DND-41 (cell line): ENCODE data around the gene GYPC.

ENCODE experiments used
- ATAC-seq: fragments of 200-7000 bp; cut with Tn5 transposase; 3 replicates; pipeline ENCODE4 v1.9.1; 2021; ENCODE audit warnings: low read depth; ENCODE audit not compliant: insufficient read depth
- DNase-seq: peaks from one replicate; pipeline ENCODE4 v3.0.0-alpha.2; 2020
- H2AFZ ChIP-seq: 2 replicates; pipeline ENCODE4 v1.6.0; 2012; ENCODE audit warnings: low read depth, low read length
- H3K27ac ChIP-seq: 2 replicates; pipeline ENCODE4 v1.5.1; 2012; ENCODE audit warnings: low read length, inconsistent platforms
- H3K27me3 ChIP-seq: fragments of 200-600 bp; sonication (generic); 2 replicates; pipeline ENCODE4 v1.6.0; 2012; ENCODE audit warnings: low read length, mild to moderate bottlenecking, inconsistent platforms; ENCODE audit not compliant: insufficient read depth, poor library complexity
- H3K36me3 ChIP-seq: 2 replicates; pipeline ENCODE4 v1.5.1; 2012; ENCODE audit warnings: low read length, inconsistent platforms; ENCODE audit not compliant: insufficient read depth
- H3K4me1 ChIP-seq: 2 replicates; pipeline ENCODE4 v1.5.1; 2012; ENCODE audit warnings: mild to moderate bottlenecking, low read length; ENCODE audit not compliant: insufficient read depth
- H3K4me2 ChIP-seq: 2 replicates; pipeline ENCODE4 v1.6.0; 2012; ENCODE audit warnings: mild to moderate bottlenecking, moderate library complexity, low read length, inconsistent platforms; ENCODE audit not compliant: insufficient read depth
- H3K4me3 ChIP-seq, 2 experiments: fragments of 200-600 bp in 1 of 2; shearing (Covaris generic) in 1 of 2; 2 replicates each; pipeline ENCODE4 v1.5.1; 2012 to 2016; ENCODE audit warnings: inconsistent platforms in 2 of 2, low read length in 2 of 2, mild to moderate bottlenecking in 2 of 2, low read depth in 1 of 2, moderate library complexity in 1 of 2
- H3K79me2 ChIP-seq: 2 replicates; pipeline ENCODE4 v1.6.0; 2012; ENCODE audit warnings: low read length, inconsistent platforms; ENCODE audit not compliant: insufficient read depth
- H3K9ac ChIP-seq: 2 replicates; pipeline ENCODE4 v1.6.0; 2012; ENCODE audit warnings: low read depth, mild to moderate bottlenecking, inconsistent platforms, low read length, moderate library complexity
- H3K9me3 ChIP-seq: 2 replicates; pipeline ENCODE4 v1.5.1; 2012; ENCODE audit warnings: low read length, moderate library complexity, mild to moderate bottlenecking, inconsistent platforms; ENCODE audit not compliant: insufficient read depth, severe bottlenecking
- H4K20me1 ChIP-seq: 2 replicates; pipeline ENCODE4 v1.6.0; 2012; ENCODE audit warnings: low read length; ENCODE audit not compliant: insufficient read depth
- CTCF ChIP-seq: IDR thresholded peaks from 2 replicates; pipeline ENCODE4 v1.5.1; 2012; ENCODE audit warnings: borderline replicate concordance, low read length, moderate library complexity, mild to moderate bottlenecking; ENCODE audit not compliant: poor library complexity, severe bottlenecking; ENCODE audit errors: extremely low read depth
- EZH2 ChIP-seq: IDR thresholded peaks from 3 replicates; pipeline ENCODE4 v1.6.1; 2012; ENCODE audit warnings: borderline replicate concordance, low read depth, mild to moderate bottlenecking, moderate library complexity, low read length, inconsistent platforms; ENCODE audit not compliant: severe bottlenecking

GYPC gene

GRCh38 chr2:126661702-126662500 lies 5.9 kb downstream of the GYPC start:
- Histone ChIP-seq H3K9me3 (no peaks in the 10 kb centered on the region), H2AFZ (no peak overlapping the region), H3K4me2 (no peak overlapping the region), H3K36me3 (no peaks in the 10 kb centered on the region), H3K4me1 (peaks cover 16% of the 10 kb centered on the region), H4K20me1 (no peaks in the 10 kb centered on the region; the same call in 1 of the 2 replicates), H3K27me3 (peaks cover under 1% of the 10 kb centered on the region), H3K27ac (no peak overlapping the region), H3K4me3 (no peak overlapping the region), H3K79me2 (no peaks in the 10 kb centered on the region), H3K9ac (no peak overlapping the region)
- DNase-seq (no peak), ATAC-seq (no peak)
- TF ChIP-seq CTCF (no peak), EZH2 (no peak)

- Histone ChIP-seq H3K4me1 (peaks cover 8% of the 10 kb centered on the region), H3K4me3 (no peak overlapping the region), H3K27ac (no peak overlapping the region), H3K79me2 (no peaks in the 10 kb centered on the region), H3K4me2 (no peak overlapping the region), H3K9me3 (no peaks in the 10 kb centered on the region), H2AFZ (no peak overlapping the region), H3K9ac (no peak overlapping the region), H3K36me3 (no peaks in the 10 kb centered on the region), H4K20me1 (no peaks in the 10 kb centered on the region; the same call in 1 of the 2 replicates), H3K27me3 (no peaks in the 10 kb centered on the region)
- TF ChIP-seq CTCF: no peak
- TF ChIP-seq EZH2: no peak
- DNase-seq (no peak), ATAC-seq (no peak)
Observed at GRCh38 chr2:126662621-126663020, 6.7 kb downstream of the GYPC start.

GRCh38 chr2:126663184-126663963 lies 7.4 kb downstream of the GYPC start:
- H2AFZ ChIP-seq: no peak overlapping the region
- H3K27ac ChIP-seq: no peak overlapping the region
- no peak for TF ChIP-seq CTCF
- no peak for TF ChIP-seq EZH2
- no peaks in the 10 kb centered on the region; the same call in 1 of the 2 replicates for H4K20me1 ChIP-seq
- no peak overlapping the region for H3K4me3 ChIP-seq
- peaks cover under 1% of the 10 kb centered on the region for H3K4me1 ChIP-seq
- H3K79me2 ChIP-seq: no peaks in the 10 kb centered on the region
- no peaks in the 10 kb centered on the region for H3K36me3 ChIP-seq
- no peak overlapping the region for H3K4me2 ChIP-seq
- no peaks in the 10 kb centered on the region for H3K27me3 ChIP-seq
- no peak overlapping the region for H3K9ac ChIP-seq
- H3K9me3 ChIP-seq: no peaks in the 10 kb centered on the region
- DNase-seq (no peak), ATAC-seq (no peak)
